MV-4-11 (cell line): ENCODE measurements around the gene TUBGCP3.

Experiments
- DNase-seq: peaks from one replicate; lab custom pipeline; 2025; lab: John Stamatoyannopoulos, UW

Gene TUBGCP3

GRCh38 chr13:112617754-112618375, 29.9 kb upstream of the TUBGCP3 start:
- DNase-seq, result no peak

GRCh38 chr13:112616586-112617362, 28.8 kb upstream of the TUBGCP3 start:
- DNase-seq, result peak; percentile 20

GRCh38 chr13:112615391-112615790, 27.4 kb upstream of the TUBGCP3 start:
- DNase-seq, result no peak

GRCh38 chr13:112614835-112615234, 26.9 kb upstream of the TUBGCP3 start:
- DNase-seq, result no peak

- no peak for DNase-seq
Measured at GRCh38 chr13:112608212-112608611, 20.3 kb upstream of the TUBGCP3 start.

GRCh38 chr13:112606109-112607001, 18.4 kb upstream of the TUBGCP3 start:
- DNase-seq, result peak; percentile 78

GRCh38 chr13:112605531-112605990, 17.6 kb upstream of the TUBGCP3 start:
- no peak for DNase-seq

- no peak for DNase-seq
Measured at GRCh38 chr13:112603641-112604225, 15.8 kb upstream of the TUBGCP3 start.

- no peak for DNase-seq
Measured at GRCh38 chr13:112602189-112602588, 14.2 kb upstream of the TUBGCP3 start.

- DNase-seq, result no peak
Measured at GRCh38 chr13:112601371-112601770, 13.4 kb upstream of the TUBGCP3 start.

GRCh38 chr13:112596235-112596634, 8.3 kb upstream of the TUBGCP3 start:
- DNase-seq, result peak; percentile 5

- DNase-seq, result no peak
Measured at GRCh38 chr13:112592647-112593046, 4.7 kb upstream of the TUBGCP3 start.

GRCh38 chr13:112592181-112592580, 4.2 kb upstream of the TUBGCP3 start:
- DNase-seq, result no peak

- DNase-seq, result peak; percentile 77
Measured at GRCh38 chr13:112588490-112589297, 741 bp upstream of the TUBGCP3 start.

GRCh38 chr13:112587212-112587763, 665 bp downstream of the TUBGCP3 start:
- peak; percentile 84 for DNase-seq

GRCh38 chr13:112586334-112586960, 1.5 kb downstream of the TUBGCP3 start:
- DNase-seq, result no peak

GRCh38 chr13:112583592-112584277, 4.2 kb downstream of the TUBGCP3 start:
- DNase-seq, result peak; percentile 96

- DNase-seq, result no peak
Measured at GRCh38 chr13:112582263-112582662, 5.7 kb downstream of the TUBGCP3 start.

- DNase-seq, result no peak
Measured at GRCh38 chr13:112580912-112581311, 7.0 kb downstream of the TUBGCP3 start.

GRCh38 chr13:112580211-112580610, 7.7 kb downstream of the TUBGCP3 start:
- DNase-seq, result no peak
